Activated CD4-positive, alpha-beta T cell treated with anti-CD3 and anti-CD28 coated beads, Interleukin-2, amount 10 ng/mL, durations not matched to agents 7 days and 5 days (primary cell): ENCODE measurements around the gene MTCH1. TPM values are rescaled to one million over a fixed set of nuclear protein-coding genes. Genes with fewer than 3 reads are reported as not detected.
A peak's percentile ranks its signal among the peaks of the same experiment; 100 is the strongest.

Experiments
- CTCF ChIA-PET: fragments of 350-600 bp; sonication (Branson Sonifier 250); formaldehyde crosslinking; loops from one replicate; lab custom pipeline; 2021; ENCODE audit warnings: antibody characterized with exemption; lab: Charles Lee
- POLR2A ChIA-PET: fragments of 350-600 bp; sonication (Branson Sonifier 250); formaldehyde crosslinking; loops from one replicate; lab custom pipeline; 2021; ENCODE audit warnings: antibody characterized with exemption; lab: Charles Lee
- DNase-seq: peaks from one replicate; pipeline ENCODE4 v3.0.0-alpha.2; 2020
- H3K27ac Mint-ChIP-seq: one replicate; pipeline ENCODE4 v1.8.0; 2021; ENCODE audit warnings: mild to moderate bottlenecking, moderate library complexity, mixed read lengths
- H3K27me3 Mint-ChIP-seq: one replicate; pipeline ENCODE4 v1.8.0; 2021; ENCODE audit warnings: mixed read lengths
- H3K36me3 Mint-ChIP-seq: one replicate; pipeline ENCODE4 v1.8.0; 2021; ENCODE audit warnings: low read depth, mixed read lengths
- H3K4me1 Mint-ChIP-seq: one replicate; pipeline ENCODE4 v1.8.0; 2021; ENCODE audit warnings: mixed read lengths
- H3K4me3 Mint-ChIP-seq: one replicate; pipeline ENCODE4 v1.8.0; 2021; ENCODE audit warnings: mild to moderate bottlenecking, moderate library complexity, mixed read lengths
- H3K9me3 Mint-ChIP-seq: one replicate; pipeline ENCODE4 v1.8.0; 2021; ENCODE audit warnings: mixed read lengths
- total RNA-seq, 2 experiments: library from RNA; stranded (reverse); gene quantifications; one replicate each; pipeline ENCODE4 v1.2.3, GENCODE V29; 2021

Gene MTCH1
- total RNA-seq, 2 experiments from 2014 or later = 94.7 to 107 TPM

- no peak for DNase-seq
- H3K4me1 Mint-ChIP-seq = peaks cover 2% of the 10 kb centered on the region
- no peaks in the 10 kb centered on the region for H3K9me3 Mint-ChIP-seq
- CTCF ChIA-PET = no interaction called here
- H3K27ac Mint-ChIP-seq = peak overlapping the region; percentile 80
- no peak overlapping the region for H3K4me3 Mint-ChIP-seq
- H3K27me3 Mint-ChIP-seq = no peaks in the 10 kb centered on the region
- POLR2A ChIA-PET = no interaction called here
- H3K36me3 Mint-ChIP-seq = peaks cover 67% of the 10 kb centered on the region
Observed at GRCh38 chr6:36971921-36972673, 13.9 kb downstream of the MTCH1 start.

- H3K36me3 Mint-ChIP-seq = peaks cover 68% of the 10 kb centered on the region
- ChIA-PET CTCF (no interaction called here), POLR2A (no interaction called here)
- H3K4me3 Mint-ChIP-seq = no peak overlapping the region
- DNase-seq = no peak
- no peaks in the 10 kb centered on the region for H3K27me3 Mint-ChIP-seq
- peak overlapping the region; percentile 80 for H3K27ac Mint-ChIP-seq
- no peaks in the 10 kb centered on the region for H3K9me3 Mint-ChIP-seq
- H3K4me1 Mint-ChIP-seq = peaks cover 3% of the 10 kb centered on the region
Observed at GRCh38 chr6:36970892-36971842, 14.8 kb downstream of the MTCH1 start.

GRCh38 chr6:36969988-36970891, 15.8 kb downstream of the MTCH1 start:
- ChIA-PET CTCF (no interaction called here), POLR2A (no interaction called here)
- H3K36me3 Mint-ChIP-seq = peaks cover 64% of the 10 kb centered on the region
- no peak overlapping the region for H3K4me3 Mint-ChIP-seq
- H3K9me3 Mint-ChIP-seq = no peaks in the 10 kb centered on the region
- no peaks in the 10 kb centered on the region for H3K27me3 Mint-ChIP-seq
- H3K4me1 Mint-ChIP-seq = peaks cover 8% of the 10 kb centered on the region
- DNase-seq = no peak
- H3K27ac Mint-ChIP-seq = no peak overlapping the region

GRCh38 chr6:36969240-36969691, 16.7 kb downstream of the MTCH1 start:
- peaks cover 17% of the 10 kb centered on the region for H3K4me1 Mint-ChIP-seq
- ChIA-PET CTCF (no interaction called here), POLR2A (no interaction called here)
- no peaks in the 10 kb centered on the region for H3K27me3 Mint-ChIP-seq
- no peak for DNase-seq
- no peaks in the 10 kb centered on the region for H3K9me3 Mint-ChIP-seq
- H3K36me3 Mint-ChIP-seq = peaks cover 59% of the 10 kb centered on the region
- H3K27ac Mint-ChIP-seq = no peak overlapping the region
- H3K4me3 Mint-ChIP-seq = no peak overlapping the region

GRCh38 chr6:36968266-36968977, 17.6 kb downstream of the MTCH1 start:
- H3K4me1 Mint-ChIP-seq = peaks cover 25% of the 10 kb centered on the region
- no peak for DNase-seq
- H3K27ac Mint-ChIP-seq = peak overlapping the region; percentile 46
- H3K4me3 Mint-ChIP-seq = no peak overlapping the region
- peaks cover 51% of the 10 kb centered on the region for H3K36me3 Mint-ChIP-seq
- H3K27me3 Mint-ChIP-seq = no peaks in the 10 kb centered on the region
- H3K9me3 Mint-ChIP-seq = no peaks in the 10 kb centered on the region
- ChIA-PET POLR2A (no interaction called here), CTCF (no interaction called here)

- Mint-ChIP-seq H3K27ac (peak overlapping the region; percentile 46), H3K9me3 (no peaks in the 10 kb centered on the region), H3K36me3 (peaks cover 51% of the 10 kb centered on the region), H3K27me3 (no peaks in the 10 kb centered on the region), H3K4me1 (peaks cover 32% of the 10 kb centered on the region), H3K4me3 (no peak overlapping the region)
- POLR2A ChIA-PET = no interaction called here
- CTCF ChIA-PET = no interaction called here
- DNase-seq = no peak
Observed at GRCh38 chr6:36967757-36968156, 18.2 kb downstream of the MTCH1 start.

GRCh38 chr6:36967301-36967700, 18.7 kb downstream of the MTCH1 start:
- Mint-ChIP-seq H3K27ac (no peak overlapping the region), H3K36me3 (peaks cover 48% of the 10 kb centered on the region), H3K9me3 (no peaks in the 10 kb centered on the region), H3K4me3 (no peak overlapping the region), H3K27me3 (no peaks in the 10 kb centered on the region), H3K4me1 (peaks cover 36% of the 10 kb centered on the region)
- CTCF ChIA-PET = no interaction called here
- no peak for DNase-seq
- POLR2A ChIA-PET = no interaction called here

GRCh38 chr6:36964908-36965307, 21.1 kb downstream of the MTCH1 start:
- Mint-ChIP-seq H3K27ac (peak overlapping the region; percentile 62), H3K4me1 (peaks cover 55% of the 10 kb centered on the region), H3K36me3 (peaks cover 42% of the 10 kb centered on the region), H3K4me3 (no peak overlapping the region), H3K27me3 (no peaks in the 10 kb centered on the region), H3K9me3 (no peaks in the 10 kb centered on the region)
- ChIA-PET CTCF (interaction anchor here (1.0 to 2.7 kb wide), 2 partner anchors 10 to 377 kb away, joined by 4 to 12 read pairs; partner anchors contain the start of gene PI16), POLR2A (interaction anchor here (0.6 kb wide), 2 partner anchors 121 to 228 kb away, joined by 3 to 5 read pairs; no protein-coding TSS in a partner anchor)
- DNase-seq = no peak

GRCh38 chr6:36964349-36964748, 21.6 kb downstream of the MTCH1 start:
- no peak for DNase-seq
- H3K4me3 Mint-ChIP-seq = no peak overlapping the region
- ChIA-PET CTCF (interaction anchor here (0.6 to 2.7 kb wide), 3 partner anchors 10 to 399 kb away, joined by 3 to 12 read pairs (median 4); partner anchors contain the start of gene PI16), POLR2A (no interaction called here)
- peaks cover 36% of the 10 kb centered on the region for H3K36me3 Mint-ChIP-seq
- H3K27me3 Mint-ChIP-seq = no peaks in the 10 kb centered on the region
- peak overlapping the region; percentile 62 for H3K27ac Mint-ChIP-seq
- H3K4me1 Mint-ChIP-seq = peaks cover 56% of the 10 kb centered on the region
- H3K9me3 Mint-ChIP-seq = no peaks in the 10 kb centered on the region

GRCh38 chr6:36963451-36964290, 22.3 kb downstream of the MTCH1 start:
- Mint-ChIP-seq H3K36me3 (peaks cover 30% of the 10 kb centered on the region), H3K27ac (peak overlapping the region; percentile 87)

DNA sequence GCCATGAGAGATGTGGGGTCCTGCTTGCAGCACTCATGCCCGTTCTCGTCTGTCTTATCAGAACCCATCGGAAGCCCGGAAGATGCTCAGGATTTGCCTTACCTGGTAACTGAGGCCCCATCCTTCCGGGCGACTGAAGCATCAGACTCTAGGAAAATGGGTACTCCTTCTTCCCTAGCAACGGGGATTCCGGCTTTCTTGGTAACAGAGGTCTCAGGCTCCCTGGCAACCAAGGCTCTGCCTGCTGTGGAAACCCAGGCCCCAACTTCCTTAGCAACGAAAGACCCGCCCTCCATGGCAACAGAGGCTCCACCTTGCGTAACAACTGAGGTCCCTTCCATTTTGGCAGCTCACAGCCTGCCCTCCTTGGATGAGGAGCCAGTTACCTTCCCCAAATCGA, 23.1 kb downstream of the MTCH1 start:
- CTCF ChIA-PET = interaction anchor here (0.9 to 2.7 kb wide), 2 partner anchors 8 to 11 kb away, joined by 3 to 12 read pairs; partner anchors contain the start of gene PI16

More at GRCh38 chr6:36963451-36964290, 22.3 kb downstream of the MTCH1 start:
- DNase-seq = peak; percentile 56
- Mint-ChIP-seq H3K9me3 (no peaks in the 10 kb centered on the region), H3K4me3 (no peak overlapping the region), H3K27me3 (no peaks in the 10 kb centered on the region), H3K4me1 (peaks cover 56% of the 10 kb centered on the region)
- CTCF ChIA-PET = interaction anchor here (0.6 to 2.7 kb wide), 4 partner anchors 9 to 398 kb away, joined by 3 to 12 read pairs (median 4); partner anchors contain the start of gene PI16
- POLR2A ChIA-PET = interaction anchor here (1.1 kb wide), 1 partner anchor 453 kb away, joined by 5 read pairs; no protein-coding TSS in a partner anchor

More for the DNA sequence above, 23.1 kb downstream of the MTCH1 start:
- DNase-seq = peak; percentile 89
- POLR2A ChIA-PET = interaction anchor here (1.1 kb wide), 1 partner anchor 452 kb away, joined by 5 read pairs; no protein-coding TSS in a partner anchor
- peaks cover 24% of the 10 kb centered on the region for H3K36me3 Mint-ChIP-seq
- H3K27ac Mint-ChIP-seq = peak overlapping the region; percentile 87
- peak overlapping the region; percentile 37 for H3K4me3 Mint-ChIP-seq
- H3K4me1 Mint-ChIP-seq = peaks cover 56% of the 10 kb centered on the region
- H3K27me3 Mint-ChIP-seq = no peaks in the 10 kb centered on the region
- no peaks in the 10 kb centered on the region for H3K9me3 Mint-ChIP-seq
